GM12873 (cell line): ENCODE data around the gene HDDC2.

ENCODE experiments used
- TF ChIP-seq, protein P1 (sequence below): IDR thresholded peaks from 2 replicates; pipeline ENCODE4 v1.5.1; 2012; ENCODE audit warnings: low read depth, mild to moderate bottlenecking, moderate library complexity, low read length, control low read depth; ENCODE audit not compliant: insufficient read depth; ENCODE audit errors: missing control alignments

Gene HDDC2

DNA sequence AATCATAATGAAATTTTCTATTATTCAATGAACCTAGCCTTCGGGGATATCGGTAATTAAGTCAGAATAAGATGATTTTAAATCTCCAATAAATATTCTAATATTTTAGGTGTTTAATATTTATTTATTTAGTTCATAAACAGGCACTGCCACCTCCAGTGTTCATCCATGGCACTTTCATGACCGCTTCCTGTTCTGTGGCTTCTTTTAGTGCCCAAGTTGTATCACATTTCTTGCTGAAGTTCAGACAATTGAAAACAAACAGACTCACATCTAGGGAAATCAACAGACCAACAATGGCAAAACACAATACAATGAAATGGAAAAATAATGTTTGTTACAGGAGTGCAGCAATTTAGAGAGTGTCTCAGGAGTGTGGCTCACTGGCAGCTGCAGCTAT is 26.0 kb downstream of the HDDC2 start:
- TF ChIP-seq, protein P1, sequence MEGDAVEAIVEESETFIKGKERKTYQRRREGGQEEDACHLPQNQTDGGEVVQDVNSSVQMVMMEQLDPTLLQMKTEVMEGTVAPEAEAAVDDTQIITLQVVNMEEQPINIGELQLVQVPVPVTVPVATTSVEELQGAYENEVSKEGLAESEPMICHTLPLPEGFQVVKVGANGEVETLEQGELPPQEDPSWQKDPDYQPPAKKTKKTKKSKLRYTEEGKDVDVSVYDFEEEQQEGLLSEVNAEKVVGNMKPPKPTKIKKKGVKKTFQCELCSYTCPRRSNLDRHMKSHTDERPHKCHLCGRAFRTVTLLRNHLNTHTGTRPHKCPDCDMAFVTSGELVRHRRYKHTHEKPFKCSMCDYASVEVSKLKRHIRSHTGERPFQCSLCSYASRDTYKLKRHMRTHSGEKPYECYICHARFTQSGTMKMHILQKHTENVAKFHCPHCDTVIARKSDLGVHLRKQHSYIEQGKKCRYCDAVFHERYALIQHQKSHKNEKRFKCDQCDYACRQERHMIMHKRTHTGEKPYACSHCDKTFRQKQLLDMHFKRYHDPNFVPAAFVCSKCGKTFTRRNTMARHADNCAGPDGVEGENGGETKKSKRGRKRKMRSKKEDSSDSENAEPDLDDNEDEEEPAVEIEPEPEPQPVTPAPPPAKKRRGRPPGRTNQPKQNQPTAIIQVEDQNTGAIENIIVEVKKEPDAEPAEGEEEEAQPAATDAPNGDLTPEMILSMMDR = no peak

DNA sequence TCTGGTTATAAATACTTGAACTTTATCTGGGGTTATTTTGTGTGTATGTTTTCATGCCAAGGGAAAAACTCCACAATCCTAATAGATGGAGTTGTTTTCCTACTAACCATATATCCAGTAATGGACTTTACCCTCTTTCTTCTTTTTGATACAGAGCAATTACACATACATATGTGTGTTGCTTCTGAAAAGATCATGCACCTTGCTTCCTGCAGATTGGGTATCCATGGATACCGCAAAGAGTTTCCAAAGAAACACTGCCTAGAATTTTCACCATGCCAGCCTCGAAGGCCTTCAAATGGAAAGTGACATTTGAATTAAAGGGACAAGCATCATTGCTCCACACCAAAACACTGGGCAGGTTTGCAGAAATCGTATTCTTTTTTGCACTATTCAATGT is 26.8 kb downstream of the HDDC2 start:
- TF ChIP-seq, protein P1 = no peak

DNA sequence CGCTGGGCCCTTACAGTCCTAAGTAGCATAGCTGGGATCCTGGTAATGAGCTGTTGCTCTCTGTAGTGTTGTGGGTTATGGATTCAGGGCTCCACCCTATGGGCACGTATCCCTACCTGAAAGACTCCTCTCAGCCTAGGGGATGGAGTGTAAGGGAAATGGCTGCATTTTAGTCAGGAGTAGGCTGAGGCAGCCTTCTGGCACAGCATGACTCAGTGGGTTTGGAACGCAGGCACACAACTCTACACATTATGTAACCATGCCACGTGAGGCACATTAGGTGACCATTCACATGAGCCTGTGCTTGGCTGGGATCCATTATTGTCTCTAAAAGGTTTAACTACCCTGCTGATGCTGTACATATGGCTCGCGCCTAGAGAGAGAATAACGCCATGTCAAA is 27.8 kb downstream of the HDDC2 start:
- TF ChIP-seq, protein P1 = no peak

DNA sequence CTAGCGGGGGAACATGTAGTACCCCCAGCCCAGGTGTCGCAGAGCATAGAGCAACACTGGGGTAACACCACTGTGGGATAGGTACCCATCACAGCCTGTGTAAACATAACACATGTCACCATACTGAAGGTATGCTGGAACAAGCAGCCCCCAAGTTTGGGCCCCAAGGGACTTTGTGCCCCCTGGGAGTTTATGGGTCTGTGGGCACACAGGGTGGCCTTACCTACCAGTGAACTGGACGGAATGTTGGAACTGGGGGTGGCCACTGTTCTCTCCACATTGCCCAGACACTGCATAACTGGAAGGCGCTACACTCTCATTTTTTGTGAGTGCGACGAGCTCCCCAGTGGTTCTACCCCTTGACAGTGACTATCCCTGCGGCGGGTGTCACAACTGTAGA is 28.5 kb downstream of the HDDC2 start:
- TF ChIP-seq, protein P1 = no peak

DNA sequence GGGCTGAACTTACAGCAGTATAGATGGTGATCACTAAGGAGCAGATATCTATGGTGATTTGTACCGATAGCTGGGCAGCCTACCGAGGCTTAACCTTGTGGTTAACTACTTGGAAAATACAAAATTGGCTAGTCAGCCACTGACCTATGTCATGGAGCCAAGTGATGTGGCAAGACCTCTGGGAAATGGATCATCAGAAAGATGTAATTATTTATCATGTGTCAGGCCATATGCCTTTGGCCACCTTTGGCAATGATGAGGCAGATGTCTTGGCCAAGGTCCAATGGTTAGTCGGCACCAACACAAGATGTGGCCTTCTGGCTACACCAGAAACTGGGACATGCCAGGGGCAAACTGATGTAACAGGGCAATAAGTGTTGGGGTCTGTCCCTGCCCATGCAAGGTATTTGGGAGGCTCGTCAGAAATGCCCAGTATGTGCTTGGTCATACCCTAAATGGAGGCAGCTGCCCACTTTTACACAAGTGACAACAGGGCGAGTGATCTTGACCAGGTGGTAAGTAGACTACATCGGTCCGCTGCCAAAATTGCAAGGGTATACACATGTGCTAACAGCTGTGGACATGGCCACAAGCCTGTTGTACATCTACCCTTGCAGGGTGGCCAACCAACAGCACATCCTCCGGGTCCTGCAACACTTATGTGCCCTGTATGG is 30.1 kb downstream of the HDDC2 start:
- TF ChIP-seq, protein P1 = no peak

DNA sequence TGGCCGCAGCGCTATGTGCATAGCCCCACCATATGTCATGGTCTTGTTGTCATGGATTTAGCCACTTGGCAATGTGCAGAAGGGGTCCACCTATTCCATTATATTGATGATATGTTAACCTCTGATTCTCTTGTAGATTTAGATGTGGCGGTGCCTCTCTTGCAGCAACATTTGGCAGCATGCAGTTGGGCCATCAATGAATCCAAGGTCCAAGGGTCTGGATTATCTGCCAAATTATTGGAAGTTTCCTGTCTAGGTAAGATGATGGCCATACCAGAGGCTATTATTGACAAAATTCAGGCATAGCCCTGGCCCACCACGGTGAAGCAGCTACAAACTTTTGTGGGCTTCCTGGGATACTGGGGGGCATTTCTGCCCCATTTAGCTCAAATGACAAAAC is 31.4 kb downstream of the HDDC2 start:
- TF ChIP-seq, protein P1 = no peak

DNA sequence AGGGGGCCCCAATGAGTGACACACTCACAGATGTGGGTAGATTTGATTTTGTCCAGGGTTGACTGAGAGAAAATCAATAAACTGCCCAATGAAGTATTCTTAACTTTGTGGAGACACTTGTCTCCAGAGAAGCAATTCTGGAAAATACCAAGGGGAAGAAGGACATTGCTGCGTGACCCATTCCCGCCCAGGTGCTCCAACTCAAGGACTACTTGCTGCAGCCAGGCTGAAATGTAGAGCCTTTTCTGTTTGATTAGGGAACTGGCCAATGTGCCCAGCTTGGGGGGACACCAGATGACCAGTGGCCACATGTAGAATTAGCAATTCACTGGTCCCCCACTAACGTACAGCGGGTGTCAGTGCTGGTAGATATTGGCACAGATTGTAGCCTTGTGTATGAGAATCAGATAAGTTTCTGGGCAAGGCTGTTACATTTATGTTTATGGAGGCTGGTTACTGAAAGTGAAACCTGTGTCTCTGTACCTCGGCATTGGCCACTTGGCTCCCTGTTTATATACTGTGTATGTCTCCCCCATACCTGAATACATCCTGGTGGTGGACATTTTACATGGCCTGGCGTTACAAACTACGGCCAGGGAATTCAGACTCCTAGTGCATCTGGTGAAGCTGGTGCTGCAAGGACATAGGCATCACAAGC is 32.3 kb downstream of the HDDC2 start:
- TF ChIP-seq, protein P1 = no peak
